NCI-H1694 (cell line): ENCODE data around the gene SPTSSB.

Source experiments
- DNase-seq: peaks from one replicate; lab custom pipeline; 2025; lab: John Stamatoyannopoulos, UW

Gene SPTSSB

GRCh38 chr3:161339517-161340500, 31.5 kb downstream of the SPTSSB start:
- DNase-seq, result no peak

GRCh38 chr3:161337311-161337710, 34.0 kb downstream of the SPTSSB start:
- DNase-seq, result no peak

GRCh38 chr3:161336661-161337060, 34.7 kb downstream of the SPTSSB start:
- DNase-seq, result no peak

DNA sequence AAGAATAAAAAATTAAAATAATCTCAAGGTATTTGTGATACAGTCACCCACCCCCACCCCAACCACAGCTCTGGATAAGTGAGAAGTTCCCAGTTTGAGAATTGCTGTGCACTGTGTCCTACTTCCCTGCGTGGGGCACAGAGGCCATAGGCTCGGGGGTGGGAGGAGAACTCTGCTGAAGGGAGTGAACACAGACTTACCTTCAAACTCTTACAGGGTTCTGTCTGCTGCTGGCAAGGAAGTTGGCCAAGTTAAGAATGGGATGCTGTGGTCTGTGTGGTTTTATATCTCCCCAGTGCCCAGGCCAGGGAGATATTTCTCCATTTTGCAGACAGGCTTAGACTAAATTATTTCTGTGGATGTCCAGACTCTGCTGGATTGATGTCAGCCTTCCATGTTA, 37.6 kb downstream of the SPTSSB start:
- DNase-seq, result no peak

DNA sequence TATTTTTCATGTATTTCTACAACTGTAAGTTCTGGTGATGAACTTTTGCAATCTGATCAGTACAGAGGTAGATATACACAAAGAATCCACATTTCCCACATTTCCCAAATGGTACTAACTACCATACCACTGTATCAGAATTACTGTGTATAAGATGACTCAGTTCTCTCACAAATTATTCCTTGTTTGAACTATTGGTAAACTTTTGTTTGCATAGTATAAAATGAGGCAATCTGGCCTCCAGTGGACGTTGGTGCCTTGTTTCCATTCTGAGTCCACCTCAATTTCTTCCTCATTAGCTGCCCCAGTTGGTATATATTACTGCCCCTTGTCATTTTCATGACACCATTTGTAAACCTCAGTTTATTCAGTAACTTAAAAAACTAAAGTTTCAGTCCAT, 38.5 kb downstream of the SPTSSB start:
- no peak for DNase-seq

GRCh38 chr3:161325059-161325458, 46.3 kb downstream of the SPTSSB start:
- DNase-seq, result no peak

DNA sequence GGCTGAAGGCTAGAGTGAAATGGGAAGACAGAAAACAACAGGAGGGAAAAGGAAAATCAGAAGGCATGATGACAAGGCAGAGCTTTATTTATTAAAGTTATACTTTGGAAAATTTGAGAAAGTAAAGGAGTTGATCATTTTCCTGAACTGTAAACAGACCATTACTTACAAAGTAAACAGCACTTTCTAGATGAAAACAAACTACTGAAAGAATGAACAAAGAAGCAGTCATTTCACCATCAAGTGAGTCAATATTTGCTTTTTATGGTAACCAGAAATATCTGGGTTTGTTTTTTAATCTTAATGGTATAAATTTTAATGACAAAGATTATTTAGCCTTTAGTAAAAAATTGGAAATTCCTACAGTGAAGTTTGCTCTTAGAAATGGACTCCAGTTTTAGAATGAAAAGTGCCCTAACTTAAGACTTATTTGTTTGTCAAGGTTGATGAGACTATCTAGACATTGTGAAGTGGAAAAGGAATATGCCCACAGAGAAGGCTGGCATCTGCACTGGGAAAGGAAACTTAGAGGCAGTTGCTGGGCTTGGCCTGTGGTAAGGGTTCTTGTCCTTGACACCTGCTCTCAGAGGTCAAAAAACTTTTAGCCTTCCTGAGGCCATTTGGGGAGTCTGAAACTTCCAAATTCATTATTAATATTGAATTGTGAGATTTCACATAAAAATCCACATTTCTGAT, 47.2 kb downstream of the SPTSSB start:
- no peak for DNase-seq

GRCh38 chr3:161322781-161323568, 48.3 kb downstream of the SPTSSB start:
- DNase-seq, result no peak

DNA sequence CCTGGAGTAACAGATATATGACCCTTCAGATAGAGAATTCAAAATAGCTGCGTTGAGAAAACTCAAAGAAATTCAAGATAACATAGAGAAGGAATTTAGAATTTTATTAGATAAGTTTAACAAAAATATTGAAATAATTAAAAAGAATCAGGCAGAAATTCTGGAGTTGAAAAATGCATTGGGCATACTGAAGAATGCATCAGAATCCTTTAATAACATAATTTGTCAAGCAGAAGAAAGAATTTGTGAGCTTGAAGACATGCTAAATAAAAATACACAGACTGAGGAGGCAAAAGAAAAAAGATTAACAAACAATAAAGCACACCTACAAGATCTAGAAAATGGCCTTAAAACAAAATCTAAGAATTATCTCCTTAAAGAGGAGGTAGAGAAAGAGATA, 50.5 kb downstream of the SPTSSB start:
- no peak for DNase-seq

- no peak for DNase-seq
These were observed 51.5 kb downstream of the SPTSSB start for GRCh38 chr3:161319867-161320266.

GRCh38 chr3:161317077-161317476, 54.2 kb downstream of the SPTSSB start:
- DNase-seq, result no peak

DNA sequence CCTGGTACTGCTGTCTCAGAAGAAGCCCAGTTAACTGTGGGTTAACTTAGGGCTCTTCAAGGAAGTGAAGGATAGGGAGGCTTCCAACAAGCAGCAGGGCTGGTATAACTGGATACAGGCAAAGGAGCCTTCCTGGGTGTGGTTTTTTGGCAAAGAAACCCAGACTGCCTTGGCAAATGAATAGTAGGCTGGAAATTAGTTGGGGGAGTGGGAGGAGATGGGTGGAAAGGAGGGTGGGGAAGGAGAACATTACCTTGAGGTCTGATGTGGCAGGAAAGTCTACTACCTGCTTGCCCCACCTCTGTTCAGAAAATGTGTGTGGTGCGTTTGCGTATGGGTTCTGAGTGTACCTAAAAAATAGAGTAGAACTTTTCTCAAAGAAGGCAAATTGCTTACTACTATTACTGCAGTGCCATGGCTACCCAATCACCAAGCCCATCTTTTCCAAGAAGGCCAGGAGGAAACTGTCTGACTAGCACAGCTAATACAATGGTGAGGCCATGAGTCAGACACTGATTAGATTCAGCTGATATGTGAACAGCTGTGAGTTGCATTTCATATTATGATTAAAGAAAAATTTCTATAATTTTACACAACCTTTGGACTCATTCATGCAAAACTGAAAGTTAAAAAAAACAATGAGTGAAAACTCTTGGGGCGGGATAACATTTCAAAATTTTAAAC, 55.2 kb downstream of the SPTSSB start:
- DNase-seq, result no peak

DNA sequence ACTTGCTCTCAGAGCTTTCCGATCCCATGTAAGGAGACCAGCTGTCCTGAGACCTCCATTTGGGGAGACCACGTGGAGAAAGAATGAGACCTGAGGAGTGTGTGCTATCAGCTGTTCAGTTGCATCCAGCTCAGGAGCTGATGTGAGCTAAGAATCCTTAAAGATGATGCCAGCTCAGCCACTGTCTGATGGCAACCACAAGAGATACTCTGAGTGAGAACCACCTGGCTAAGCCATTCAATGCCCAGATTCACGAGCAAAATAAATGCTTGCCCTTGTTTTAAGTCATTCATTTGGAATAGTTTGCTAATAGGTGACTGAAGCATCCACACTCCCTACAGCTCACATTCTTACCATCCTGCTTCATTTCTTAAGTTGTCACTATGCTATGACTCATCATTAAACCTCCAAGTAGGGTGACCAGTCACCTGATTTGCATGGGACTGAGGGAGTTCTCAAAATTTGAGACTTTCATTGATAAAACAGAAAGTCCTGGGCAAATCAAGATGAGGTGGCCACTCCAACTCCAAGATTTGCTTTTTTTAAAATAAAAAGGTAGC, 56.4 kb downstream of the SPTSSB start:
- DNase-seq, result no peak

- DNase-seq, result no peak
These were observed 60.5 kb downstream of the SPTSSB start for GRCh38 chr3:161310649-161311423.

DNA sequence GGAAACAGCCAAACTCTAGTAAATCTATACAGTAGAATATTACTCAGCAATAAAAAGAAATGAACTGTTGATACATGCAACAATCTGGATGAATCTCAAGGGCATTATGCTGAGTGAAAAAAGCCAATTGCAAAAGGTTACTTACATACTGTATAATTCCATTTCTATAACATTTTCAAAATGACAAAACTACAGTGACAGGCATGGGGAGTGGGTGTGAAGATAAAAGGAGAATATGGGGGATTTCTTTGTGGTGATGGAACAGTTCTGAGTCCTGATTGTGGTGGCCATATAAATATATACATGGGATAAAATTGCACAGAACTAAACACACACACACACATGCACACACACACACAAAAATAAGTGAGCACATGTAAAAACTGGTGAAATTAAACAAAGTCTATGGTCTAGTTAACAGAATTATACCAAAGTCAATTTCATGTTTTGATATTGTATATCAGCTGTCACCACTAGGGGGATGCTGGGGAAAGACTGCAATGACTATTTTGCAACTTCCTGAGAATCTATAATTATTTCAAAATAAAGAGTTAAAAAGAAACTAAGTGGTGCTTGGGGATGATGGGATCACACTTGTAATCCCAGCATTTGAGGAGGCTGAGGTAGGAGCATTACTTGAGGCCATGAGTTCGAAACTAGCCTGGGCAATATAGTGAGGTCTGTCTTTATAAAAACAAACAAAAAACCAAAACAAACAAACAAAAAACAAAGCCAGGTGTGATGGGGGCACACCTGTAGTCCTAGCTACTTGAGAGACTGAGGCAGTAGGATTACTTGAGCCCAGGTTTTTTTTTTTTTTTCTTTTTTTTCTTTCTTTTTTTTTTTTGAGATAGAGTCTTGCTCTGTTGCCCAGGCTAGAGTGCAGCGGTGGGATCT, 66.0 kb downstream of the SPTSSB start:
- DNase-seq, result no peak

- DNase-seq, result peak; percentile 21
These were observed 74.5 kb downstream of the SPTSSB start for GRCh38 chr3:161296814-161297213.

- no peak for DNase-seq
These were observed 76.0 kb downstream of the SPTSSB start for GRCh38 chr3:161295325-161295724.
